GM11168 (cell line): ENCODE results near the gene ROR2.

ENCODE experiments used
- in situ Hi-C: fragments of 300-500 bp; cut with MboI; formaldehyde crosslinking; loops from one replicate; pipeline ENCODE4 v1.12.0; 2022; ENCODE audit warnings: low sequenced_read_pairs; ENCODE audit not compliant: unreplicated experiment

ROR2 gene

DNA sequence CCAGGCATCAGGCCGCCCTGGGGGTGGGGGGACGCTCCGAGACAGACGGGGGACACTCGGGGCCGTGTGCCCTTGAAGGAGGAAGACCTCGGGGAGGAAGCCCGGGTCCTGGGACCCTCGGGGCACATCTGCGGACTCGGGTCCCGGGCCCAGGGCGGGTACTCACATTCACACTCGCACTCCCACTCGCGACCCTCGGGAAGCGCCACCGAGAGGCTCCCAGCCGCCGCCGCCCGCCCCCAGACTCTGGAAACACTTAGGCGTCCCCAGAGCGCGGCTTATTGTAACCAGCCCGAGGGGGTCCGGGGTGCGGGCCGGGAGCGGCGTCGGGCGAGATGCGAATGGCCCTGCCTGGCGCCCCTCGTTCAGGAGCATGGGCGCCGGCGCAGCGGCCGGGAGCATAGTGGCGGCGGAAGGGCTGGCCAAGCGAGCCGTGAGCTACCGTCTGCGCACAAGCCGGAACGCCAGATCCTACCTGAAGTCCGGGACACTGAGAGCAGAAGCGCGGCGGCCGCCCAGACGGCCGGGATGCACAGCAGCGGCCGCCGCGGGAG, 559 bp downstream of the ROR2 start:
- in situ Hi-C loops: no loop called here

DNA sequence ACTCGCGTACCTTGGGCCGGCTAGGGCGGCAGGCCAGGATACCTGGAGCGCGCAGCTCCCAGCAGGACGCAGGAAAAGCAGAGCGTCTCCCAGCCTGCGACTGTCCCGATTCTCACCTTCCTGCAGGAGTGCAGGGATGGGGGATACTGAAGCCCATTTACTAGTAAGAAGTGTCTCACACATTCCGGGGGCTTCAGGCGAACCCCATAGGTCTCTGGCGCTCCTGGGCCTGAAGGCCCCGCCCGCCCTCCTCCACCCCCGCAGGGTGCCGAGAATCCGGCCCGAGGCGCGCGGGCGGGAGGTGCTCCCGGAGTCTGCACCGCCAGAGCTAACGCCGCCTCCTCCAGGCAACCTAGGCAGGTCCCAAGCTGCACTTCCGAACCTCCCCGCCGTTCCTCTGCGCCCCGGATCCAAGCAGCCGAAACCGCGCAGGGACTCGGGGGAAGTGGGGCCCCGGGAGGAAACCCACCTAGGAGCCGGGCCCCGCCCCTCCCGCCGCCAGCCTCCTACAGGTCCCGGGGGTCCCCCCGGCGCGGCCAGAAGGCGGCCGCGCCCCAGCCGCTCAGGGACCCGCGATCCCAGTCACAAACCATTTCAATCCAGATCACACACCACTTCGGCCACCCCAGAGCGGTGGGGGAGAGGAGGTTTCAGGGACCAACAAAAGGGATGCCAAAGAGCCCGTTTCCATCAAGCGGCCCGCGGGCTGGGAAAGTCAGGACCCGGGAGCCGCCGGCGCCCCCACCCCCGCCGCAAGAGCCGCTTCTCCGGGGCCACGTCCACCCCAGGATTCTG, 1.2 kb downstream of the ROR2 start:
- in situ Hi-C loops: no loop called here

DNA sequence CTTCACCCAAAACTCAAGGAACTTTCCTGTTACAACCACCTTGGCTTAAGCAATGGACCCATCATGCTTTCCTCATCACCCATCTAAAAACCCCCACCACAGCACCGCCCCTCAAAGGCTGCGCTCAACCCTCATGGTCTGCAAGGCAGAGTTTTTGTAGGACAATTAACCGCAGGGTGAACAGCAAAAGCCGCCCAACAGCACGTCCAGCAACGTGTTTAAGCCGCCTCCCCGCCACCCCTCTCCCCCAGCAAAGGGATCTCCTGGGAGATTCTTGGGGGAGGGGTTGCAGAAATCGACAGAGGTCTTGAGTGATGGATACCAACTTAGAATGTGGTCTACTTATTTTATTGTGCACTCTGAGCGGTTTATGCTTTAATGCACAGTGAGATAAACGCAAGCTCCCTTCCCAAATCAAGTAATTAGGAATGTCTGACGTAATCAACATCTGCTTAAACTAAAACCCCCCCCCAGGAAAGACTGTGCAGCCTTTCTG, 1.9 kb downstream of the ROR2 start:
- in situ Hi-C loops: no loop called here

DNA sequence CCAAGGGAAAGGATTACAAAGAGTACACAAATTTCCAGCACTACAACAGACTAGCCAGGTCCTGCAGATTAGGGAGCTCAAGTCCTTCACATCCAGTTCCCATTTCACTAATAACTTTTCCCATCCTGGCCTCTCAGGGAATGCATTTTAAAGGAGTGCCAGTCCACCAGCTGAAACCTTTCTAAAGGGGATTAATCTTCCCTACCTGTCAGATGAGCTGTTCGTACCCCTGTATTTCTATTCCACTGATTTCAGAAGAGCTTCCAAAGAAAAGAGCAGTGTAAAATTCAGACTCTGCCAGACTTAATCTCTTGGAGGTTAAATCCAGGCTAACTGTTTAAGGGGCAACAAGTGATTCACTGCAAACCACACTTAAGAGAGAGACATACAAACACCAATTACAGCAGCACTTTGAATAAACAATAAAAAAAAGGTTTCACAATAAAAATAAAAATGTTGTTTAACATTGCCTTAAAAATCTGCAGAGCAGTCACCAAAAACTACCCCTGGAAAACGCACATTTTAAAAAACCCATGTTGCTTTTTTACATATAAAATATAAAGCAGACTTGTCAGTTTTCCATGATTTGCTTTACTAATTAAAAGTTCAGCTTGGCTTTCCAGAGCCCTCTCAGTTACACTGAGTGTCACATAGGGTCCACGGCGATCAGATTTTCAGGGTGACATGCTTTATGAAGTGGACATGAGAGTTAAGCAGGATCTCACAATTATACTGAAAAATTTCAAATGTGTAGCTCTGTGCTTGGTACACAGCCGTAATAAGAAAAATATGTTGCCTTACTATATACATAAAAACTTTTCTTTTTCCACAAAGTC, 3.2 kb downstream of the ROR2 start:
- in situ Hi-C loops: no loop called here

DNA sequence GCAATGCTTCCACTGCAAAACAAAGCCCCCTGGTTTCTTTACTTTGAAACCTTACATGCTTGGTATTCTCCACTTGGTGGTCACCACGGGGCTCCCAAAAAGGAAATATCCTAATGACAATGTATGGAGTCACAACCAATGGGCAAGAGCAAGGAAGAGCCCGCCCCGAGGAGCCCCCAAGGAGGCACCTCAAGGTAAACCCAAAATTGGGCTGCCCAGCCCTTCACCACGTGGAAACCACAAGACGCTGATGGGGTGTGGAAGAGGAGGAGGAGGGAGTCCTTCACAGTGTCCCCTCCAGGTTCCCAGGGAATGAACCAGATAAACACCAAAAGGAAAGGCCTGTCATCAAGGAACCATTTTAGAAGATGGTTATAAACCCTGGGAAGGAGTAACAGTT, 3.8 kb downstream of the ROR2 start:
- in situ Hi-C loops: no loop called here

DNA sequence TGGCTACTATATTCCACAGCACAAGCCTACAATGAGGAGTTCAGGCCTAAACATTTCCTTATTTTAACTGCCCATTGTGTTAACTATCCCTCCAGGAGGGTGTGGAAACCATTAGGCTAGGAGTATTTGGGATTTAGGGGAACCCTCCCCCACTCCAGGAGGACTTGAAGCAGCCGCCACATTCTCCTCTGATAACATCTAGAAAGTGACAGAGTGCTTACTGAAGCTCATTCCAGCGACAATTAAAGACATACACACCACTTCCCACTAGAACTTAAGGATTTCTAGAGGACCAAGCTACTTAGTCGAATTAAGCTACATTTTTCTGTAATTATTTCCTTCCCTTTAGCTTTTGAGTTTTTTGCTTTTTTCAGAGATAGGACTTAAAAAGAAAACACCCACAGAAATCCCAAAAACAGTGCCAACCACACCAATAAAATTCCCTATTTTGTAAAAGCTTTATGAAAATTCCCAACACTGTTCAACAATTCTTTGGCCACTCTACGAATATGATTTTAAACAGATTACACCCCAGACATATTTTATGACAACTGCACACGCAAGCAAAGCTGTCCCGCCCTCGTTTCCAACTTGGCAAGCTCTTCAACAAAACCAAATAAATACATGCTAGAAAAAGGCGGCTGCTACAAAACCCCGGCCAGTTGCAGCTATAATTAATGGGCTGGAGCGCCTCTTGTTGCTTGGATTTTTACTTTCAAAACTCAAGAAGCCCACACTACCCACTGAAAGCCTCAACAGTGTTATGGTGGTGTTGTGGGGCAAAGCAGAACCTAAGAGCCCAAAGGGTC, 4.5 kb downstream of the ROR2 start:
- in situ Hi-C loops: no loop called here

DNA sequence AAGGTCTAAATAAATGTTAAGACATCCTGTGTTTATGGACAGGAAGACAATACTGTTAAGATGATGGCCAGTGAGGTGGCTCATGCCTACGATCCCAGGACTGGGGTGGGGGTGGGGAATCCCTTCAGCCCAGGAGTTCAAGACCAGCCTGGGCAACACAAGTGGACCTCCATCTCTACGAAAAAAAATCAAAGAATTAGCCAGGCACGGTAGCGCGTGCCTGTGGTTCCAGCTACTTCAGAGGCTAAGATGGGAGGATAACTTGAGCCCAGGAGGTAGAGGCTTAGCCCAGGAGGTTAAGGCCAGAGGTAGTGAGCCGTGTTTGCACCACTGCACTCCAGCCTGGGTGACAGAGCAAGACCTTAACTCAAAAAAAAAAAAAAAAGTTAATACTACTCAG, 5.3 kb downstream of the ROR2 start:
- in situ Hi-C loops: no loop called here

DNA sequence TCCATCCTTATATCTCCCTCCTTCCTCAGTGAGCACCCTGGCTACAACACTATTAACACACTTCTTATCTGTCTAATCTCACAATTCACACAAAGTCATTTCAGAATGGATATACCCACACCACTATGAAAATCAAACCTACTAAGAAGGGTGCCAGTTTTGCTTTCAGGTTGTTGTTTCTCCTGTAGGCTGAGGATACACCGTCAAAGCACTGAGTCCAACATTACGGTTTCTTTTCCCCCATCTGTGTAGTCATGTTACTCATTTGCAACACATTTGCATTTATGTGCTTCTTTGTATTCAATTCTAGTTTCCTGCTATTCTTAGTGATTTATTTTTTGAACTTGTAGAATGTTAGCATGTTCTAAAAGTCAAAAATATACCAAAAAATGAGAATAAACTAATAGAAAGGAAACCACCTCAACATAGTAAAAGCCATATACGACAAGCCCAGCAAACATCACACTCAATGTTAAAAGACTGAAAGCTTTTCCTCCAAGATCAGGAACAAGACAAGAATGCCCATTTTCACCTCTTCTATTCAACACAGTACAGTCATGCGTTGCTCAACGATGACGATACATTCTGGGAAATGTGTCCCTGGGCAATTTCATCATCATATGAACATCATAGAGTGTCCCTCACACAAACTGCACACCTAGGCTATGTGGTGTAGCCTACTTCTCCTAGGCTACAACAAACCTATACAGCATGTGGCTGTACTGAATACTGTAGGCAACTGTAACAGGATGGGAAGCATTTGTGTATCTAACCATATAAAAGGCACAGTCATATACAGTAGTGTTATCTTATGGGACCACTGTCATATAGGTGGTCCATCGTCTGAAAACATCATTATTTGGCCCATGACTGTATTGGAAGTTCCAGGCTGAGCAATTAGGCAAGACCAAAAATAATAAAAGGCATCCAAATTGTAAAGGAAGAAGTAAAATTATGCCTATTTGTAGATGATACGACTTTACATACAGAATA, 6.3 kb downstream of the ROR2 start:
- in situ Hi-C loops: no loop called here

DNA sequence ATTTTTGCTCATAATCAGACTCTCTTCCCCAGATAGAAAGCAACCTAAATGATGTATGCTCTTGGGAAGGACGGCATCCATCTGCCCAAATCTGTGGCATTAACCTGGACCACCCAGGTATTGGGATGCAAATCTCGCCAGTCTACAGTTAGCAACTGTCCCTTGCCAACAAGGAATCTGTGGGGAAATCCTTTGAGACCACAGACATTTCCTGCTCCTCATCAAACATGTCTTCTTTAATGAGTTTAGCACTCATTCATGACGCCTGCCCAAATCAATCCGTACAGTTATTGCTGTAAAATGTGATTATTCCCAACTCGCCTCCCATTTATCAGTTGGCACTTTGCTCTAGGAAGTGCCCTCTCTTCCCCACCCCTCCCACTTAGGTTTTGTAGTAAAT, 7.8 kb downstream of the ROR2 start:
- in situ Hi-C loops: no loop called here

DNA sequence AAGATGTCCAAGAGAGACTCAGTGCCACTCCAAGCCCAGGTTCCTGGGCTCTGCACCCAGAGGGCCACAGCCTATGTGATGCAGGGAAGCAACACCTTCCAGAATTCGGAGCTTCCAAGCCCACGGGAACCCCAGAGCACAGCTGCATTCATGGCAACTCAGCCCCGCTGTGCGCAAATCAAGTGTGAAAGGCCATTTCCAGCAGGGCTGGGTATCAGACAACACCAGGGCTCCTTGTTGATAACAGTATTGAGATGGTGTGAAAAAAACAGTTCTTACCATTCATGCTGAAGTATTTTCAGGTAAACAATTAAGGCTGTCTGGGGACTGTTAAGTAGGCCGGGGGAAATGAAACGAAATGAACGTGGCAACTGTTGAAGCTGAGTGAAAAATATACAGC, 10.1 kb downstream of the ROR2 start:
- in situ Hi-C loops: no loop called here

DNA sequence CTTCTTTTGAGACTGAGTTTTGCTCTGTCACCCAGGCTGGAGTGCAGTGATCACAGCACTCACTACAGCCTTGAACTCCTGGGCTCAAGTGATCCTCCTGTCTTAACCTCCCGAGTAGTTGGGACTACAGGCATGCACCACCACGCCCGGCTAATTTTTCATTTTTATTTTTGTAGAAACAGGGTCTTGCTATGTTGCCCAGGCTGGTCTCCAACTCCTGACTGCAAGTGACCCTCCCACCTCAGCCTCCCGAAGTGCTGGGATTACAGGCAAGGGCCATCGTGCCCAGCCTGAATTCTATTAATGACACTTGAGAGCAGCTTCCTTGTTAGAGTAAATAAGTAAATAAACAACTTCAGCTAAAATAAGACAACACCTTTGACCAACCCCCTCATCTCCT, 12.3 kb downstream of the ROR2 start:
- in situ Hi-C loops: no loop called here

DNA sequence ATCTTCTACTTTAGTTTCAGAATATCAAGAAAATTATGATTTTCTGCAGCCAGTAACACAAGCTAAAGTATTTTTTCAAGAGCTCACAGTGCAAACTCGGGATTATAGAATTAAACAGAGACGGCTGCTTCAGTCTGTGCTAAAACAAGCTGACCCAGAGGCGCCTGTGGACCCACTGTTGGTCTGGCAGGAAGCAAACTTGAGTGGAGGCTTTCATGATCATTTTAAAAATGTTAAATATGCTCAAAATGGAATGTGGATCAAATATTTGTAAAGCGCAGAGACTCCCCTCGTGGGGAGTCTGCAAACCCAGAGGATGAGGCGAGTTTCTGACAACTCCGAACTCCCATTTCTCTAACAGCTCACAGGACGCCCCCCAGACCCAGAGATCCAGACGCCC, 13.0 kb downstream of the ROR2 start:
- in situ Hi-C loops: no loop called here

DNA sequence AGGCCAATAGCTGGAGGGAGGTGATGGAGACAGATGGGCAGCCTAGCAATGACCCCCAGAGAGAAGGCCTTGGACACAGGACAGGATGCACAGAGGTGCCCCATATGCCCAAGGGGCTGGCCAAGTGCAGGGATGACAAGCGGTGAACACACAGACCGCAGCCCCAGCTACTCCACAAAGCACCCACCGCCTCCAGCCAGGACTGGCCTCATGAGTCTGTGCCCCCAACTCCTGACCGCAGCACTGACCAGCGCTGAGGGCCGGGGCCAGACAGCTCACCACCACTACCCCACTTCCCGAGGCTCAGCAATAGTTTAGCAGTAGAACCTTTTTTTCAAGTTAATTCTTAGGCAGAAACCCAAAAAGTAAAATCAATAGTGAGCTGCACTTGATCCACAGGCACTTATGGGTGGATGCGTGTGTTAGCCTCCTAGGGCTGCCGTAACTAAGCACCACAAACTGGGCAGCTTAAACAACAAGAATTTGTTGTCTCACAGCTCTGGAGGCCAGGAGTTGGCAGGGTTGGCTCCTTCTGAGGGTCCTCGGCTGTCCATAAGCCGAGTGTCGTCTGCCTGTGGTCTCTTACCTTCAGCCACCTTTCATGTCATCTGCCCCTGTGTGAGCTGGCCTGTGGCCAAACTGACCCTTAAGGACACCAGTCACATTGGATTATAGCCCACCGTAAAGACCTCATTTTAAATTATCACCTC, 14.1 kb downstream of the ROR2 start:
- in situ Hi-C loops: no loop called here

DNA sequence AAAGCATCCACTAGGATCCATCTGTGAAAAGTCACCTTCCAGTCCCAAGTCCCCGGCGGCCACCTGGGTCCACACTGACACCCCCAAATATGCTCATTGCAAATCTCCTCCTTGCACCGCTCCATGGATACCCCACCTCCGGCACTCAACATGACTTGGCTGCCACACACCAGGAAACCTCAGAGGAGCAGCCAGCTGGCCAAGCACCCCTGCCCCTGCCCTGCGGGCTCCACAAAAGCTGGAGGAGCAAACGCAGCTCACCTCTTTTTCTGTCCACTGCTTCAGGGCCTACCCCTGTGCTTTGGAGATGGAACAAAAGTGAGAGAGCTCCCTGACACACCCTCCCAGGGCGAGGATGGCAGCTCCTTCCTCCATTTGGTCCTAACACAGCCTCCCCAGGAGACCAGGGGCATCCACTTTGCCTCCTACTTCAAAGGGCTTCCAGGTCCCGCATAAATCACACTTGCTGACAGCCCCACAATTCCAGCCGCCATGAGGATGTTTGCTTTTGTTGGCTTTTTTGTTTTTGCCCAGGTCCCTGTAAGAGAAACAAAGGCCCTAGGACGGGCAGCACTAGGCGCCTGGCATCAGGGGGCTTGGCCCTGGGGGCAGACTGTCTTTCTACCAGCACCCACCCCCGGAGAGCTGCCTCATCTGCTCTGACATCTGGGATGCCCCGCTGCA, 14.8 kb downstream of the ROR2 start:
- in situ Hi-C loops: no loop called here

DNA sequence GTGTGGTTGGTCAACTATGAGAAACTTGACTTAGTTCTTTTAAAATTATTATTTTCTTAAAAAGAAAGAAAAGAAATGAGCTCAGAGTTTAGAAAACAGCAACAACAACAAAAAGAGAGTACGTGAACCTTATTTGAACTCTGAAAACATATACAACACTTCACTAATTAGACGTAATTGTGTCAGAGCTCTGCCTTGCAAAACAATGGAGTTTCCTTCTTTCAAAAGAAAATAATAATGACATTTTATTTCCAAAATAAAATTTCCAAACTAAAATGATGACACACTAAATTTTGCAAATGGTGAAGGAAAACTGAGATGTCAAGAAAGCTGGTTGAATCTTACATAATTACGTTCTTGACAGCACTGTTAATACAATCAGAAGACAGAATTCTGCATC, 15.4 kb downstream of the ROR2 start:
- in situ Hi-C loops: no loop called here

DNA sequence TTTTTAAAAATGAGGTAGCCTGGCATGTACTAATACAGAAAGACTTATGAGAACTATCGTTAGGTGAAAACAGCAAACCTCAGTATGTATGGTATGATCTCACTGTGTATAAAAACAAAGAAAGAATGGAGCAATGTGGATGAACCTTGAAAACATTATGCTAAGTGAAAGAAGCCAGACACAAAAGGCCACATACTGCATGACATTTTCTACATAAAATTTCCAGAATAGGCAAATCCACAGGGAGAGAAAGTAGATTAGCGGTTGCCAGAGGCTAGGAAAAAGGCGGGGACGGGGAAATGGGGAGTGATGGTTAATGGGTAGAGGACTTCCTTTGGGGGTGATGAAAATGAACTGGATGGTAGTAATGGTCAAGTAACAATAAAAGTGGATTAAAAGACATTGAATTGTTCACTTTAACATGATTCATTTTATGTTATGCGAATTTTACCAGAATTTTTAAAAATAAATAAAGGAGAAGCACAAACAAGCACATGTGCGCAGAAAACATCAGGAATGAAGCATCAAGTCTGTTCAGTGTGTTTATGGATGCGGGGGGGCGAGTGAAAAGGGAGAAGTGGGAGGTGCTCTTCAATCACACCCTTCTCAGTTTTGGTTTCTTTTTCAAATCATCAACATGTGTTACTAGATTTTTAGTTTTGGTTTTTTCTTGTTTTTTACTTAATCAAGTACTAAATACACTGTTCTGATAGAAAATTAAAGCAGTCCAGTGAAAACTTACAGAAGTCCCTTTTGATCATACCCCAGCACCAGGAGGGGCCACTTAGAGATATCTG, 16.3 kb downstream of the ROR2 start:
- in situ Hi-C loops: no loop called here

DNA sequence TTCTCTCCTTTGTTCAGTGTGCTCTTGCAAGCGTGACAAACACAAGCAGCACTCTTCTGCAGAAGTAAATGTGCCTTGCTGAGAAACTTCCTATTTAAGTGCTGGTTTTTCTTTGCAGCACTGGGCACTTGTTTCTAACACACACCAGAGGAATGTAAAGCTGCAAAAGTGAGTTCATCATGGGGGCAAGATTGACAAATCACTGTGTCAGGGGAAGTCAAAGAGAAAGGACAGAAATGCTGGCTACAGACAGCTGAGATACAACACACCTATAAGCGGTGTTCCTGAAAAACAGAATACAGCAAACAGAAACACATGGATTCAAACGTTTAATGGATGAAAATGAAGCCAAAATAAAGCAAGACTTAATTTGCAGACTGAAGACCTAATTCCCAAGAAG, 19.6 kb downstream of the ROR2 start:
- in situ Hi-C loops: no loop called here
